HepG2 (cell line): ENCODE results near the gene RPS2. TPM values are rescaled to one million over a fixed set of nuclear protein-coding genes. Genes with fewer than 3 reads are reported as not detected.

Experiments
- ATF5 ChIP-seq: sonication (generic); formaldehyde crosslinking; IDR thresholded peaks from 2 replicates; pipeline ENCODE4 v1.4.0; 2020; ENCODE audit warnings: mild to moderate bottlenecking, low read depth, missing genetic modification reagents
- CBX2 ChIP-seq, 2 experiments: fragments of 200-600 bp in 1 of 2; sonication (generic); formaldehyde crosslinking in 1 of 2; IDR thresholded peaks; 2 replicates each; pipeline versions ENCODE4 v1.7.0 to v1.8.1; 2018 to 2022; ENCODE audit warnings: low read depth in 2 of 2, low read length in 1 of 2, mild to moderate bottlenecking in 1 of 2, missing genetic modification reagents in 1 of 2
- FOXA3 ChIP-seq: IDR thresholded peaks from 2 replicates; pipeline ENCODE4 v1.6.1; 2016; ENCODE audit warnings: missing genetic modification reagents, missing compliant biosample characterization
- GLMP ChIP-seq: sonication (generic); formaldehyde crosslinking; IDR thresholded peaks from 2 replicates; pipeline ENCODE4 v1.9.0; 2021; ENCODE audit warnings: missing genetic modification reagents, mild to moderate bottlenecking, borderline replicate concordance
- MNT ChIP-seq: fragments of 450-650 bp; IDR thresholded peaks from 2 replicates; pipeline ENCODE4 v1.6.1; 2016
- PATZ1 ChIP-seq: sonication (generic); formaldehyde crosslinking; IDR thresholded peaks from 2 replicates; pipeline ENCODE4 v1.4.0; 2020; ENCODE audit warnings: missing genetic modification reagents
- TEF ChIP-seq: sonication (generic); formaldehyde crosslinking; IDR thresholded peaks from 2 replicates; pipeline ENCODE4 v1.5.0; 2020; ENCODE audit warnings: missing genetic modification reagents
- YY1 ChIP-seq: IDR thresholded peaks from 2 replicates; pipeline ENCODE4 v1.6.1; 2011; ENCODE audit warnings: low read length, low read depth, moderate library complexity, mild to moderate bottlenecking; ENCODE audit not compliant: insufficient read depth, insufficient replicate concordance
- ZNF143 ChIP-seq: sonication (generic); formaldehyde crosslinking; IDR thresholded peaks from 2 replicates; pipeline ENCODE4 v1.4.0; 2020; ENCODE audit warnings: missing genetic modification reagents
- ZNF407 ChIP-seq: sonication (generic); formaldehyde crosslinking; IDR thresholded peaks from one replicate; pipeline ENCODE4 v1.5.1; 2020; ENCODE audit warnings: mild to moderate bottlenecking, missing genetic modification reagents; ENCODE audit errors: not compliant biosample characterization
- ZNF772 ChIP-seq: sonication (generic); formaldehyde crosslinking; IDR thresholded peaks from 2 replicates; pipeline ENCODE4 v1.5.0; 2020; ENCODE audit warnings: mild to moderate bottlenecking, missing genetic modification reagents
- ZNF891 ChIP-seq: sonication (generic); formaldehyde crosslinking; IDR thresholded peaks from 2 replicates; pipeline ENCODE4 v1.5.0; 2020; ENCODE audit warnings: mild to moderate bottlenecking, missing genetic modification reagents
- polyA plus RNA-seq, 8 experiments: library from polyadenylated mRNA; depleted of rRNA in 3 of 8; stranded (reverse) in 7 of 8; unstranded in 1 of 8; fragments of >200 nt; fragmentation: Illumina TruSeq in 4 of 8; extraction: Trizol in 4 of 8; gene quantifications; 2 replicates each; pipeline versions ENCODE4 v1.2.1 to v1.2.3, GENCODE V29; 2011 to 2016; ENCODE audit warnings: low read depth in 4 of 8, missing spikeins in 1 of 8, mixed read lengths in 1 of 8; ENCODE audit not compliant: insufficient read depth in 1 of 8
- total RNA-seq, 5 experiments: library from RNA; depleted of rRNA; stranded (reverse); fragments of >200 nt; fragmentation: Illumina TruSeq; extraction: Trizol; gene quantifications; 2 replicates each; pipeline ENCODE4 v1.2.3, GENCODE V29; 2016; ENCODE audit warnings: low read depth in 1 of 5

The RPS2 gene
- total and polyA plus RNA-seq, 2 of the 13 experiments (the other 11 are each of a cell fraction or from before 2014, with no cell fraction given), result 1,908 to 4,514 TPM

GRCh38 chr16:2003827-2004641, 39.4 kb upstream of the RPS2 start (continued):
- TF ChIP-seq PATZ1 (peak; percentile 79), TEF (no peak), FOXA3 (CRISPR knock-in tag) (peak; percentile 48), GLMP (CRISPR knock-in tag) (no peak), YY1 (peak; percentile 82), ZNF407 (CRISPR knock-in tag) (peak; percentile 56), ZNF772 (CRISPR knock-in tag) (peak; percentile 67; the same call in 1 of the 2 replicates), MNT (0 out of 2 replicates have a peak, but pooled peaks have one; percentile 17), ATF5 (no peak), ZNF891 (no peak), CBX2 (IDR thresholded peaks at IDR 0.05; ENCODE audit: low read depth, low read length) (no peak), CBX2 (CRISPR knock-in tag; IDR thresholded peaks at IDR 0.05; ENCODE audit: low read depth) (no peak), ZNF143 (peak; percentile 27; the same call in 1 of the 2 replicates)
